HepG2 (cell line): ENCODE measurements around the gene NBR1. TPM values are rescaled to one million over a fixed set of nuclear protein-coding genes. Genes with fewer than 3 reads are reported as not detected.
A peak's percentile ranks its signal among the peaks of the same experiment; 100 is the strongest.

Experiments used
- ATF7 ChIP-seq, 2 experiments: fragments of 450-650 bp in 1 of 2; sonication (generic) in 1 of 2; formaldehyde crosslinking in 1 of 2; IDR thresholded peaks; 2 replicates each; pipeline versions ENCODE4 v1.4.0 to v1.6.1; 2016 to 2020; ENCODE audit warnings: antibody characterized with exemption in 1 of 2, mild to moderate bottlenecking in 1 of 2, missing genetic modification reagents in 1 of 2
- CREB1 ChIP-seq, 2 experiments: fragments of 450-650 bp in 1 of 2; IDR thresholded peaks; 2 replicates each; pipeline ENCODE4 v1.6.1; 2016 to 2017; ENCODE audit warnings: control low read depth in 1 of 2, mild to moderate bottlenecking in 1 of 2, missing compliant biosample characterization in 1 of 2, missing genetic modification characterization in 1 of 2
- CSRNP2 ChIP-seq: sonication (generic); formaldehyde crosslinking; conservative IDR thresholded peaks from 2 replicates; pipeline ENCODE4 v1.8.0; 2022; ENCODE audit warnings: low read depth, missing genetic modification reagents
- DNMT3B ChIP-seq: conservative IDR thresholded peaks from 2 replicates; pipeline ENCODE4 v1.6.1; 2016; ENCODE audit warnings: missing biosample characterization, control low read depth
- ESRRA ChIP-seq: sonication (generic); formaldehyde crosslinking; IDR thresholded peaks from 2 replicates; pipeline ENCODE4 v1.5.1; 2020; ENCODE audit warnings: mild to moderate bottlenecking, low read depth, missing genetic modification reagents
- GLI4 ChIP-seq: sonication (generic); formaldehyde crosslinking; IDR thresholded peaks from 2 replicates; pipeline ENCODE4 v1.5.1; 2020; ENCODE audit warnings: missing genetic modification reagents, mild to moderate bottlenecking, moderate library complexity, borderline replicate concordance
- KLF15 ChIP-seq: sonication (generic); formaldehyde crosslinking; IDR thresholded peaks from 2 replicates; pipeline ENCODE4 v1.8.1; 2023; ENCODE audit warnings: borderline replicate concordance, mild to moderate bottlenecking, inconsistent platforms, missing genetic modification reagents, mixed read lengths
- MATR3 ChIP-seq: sonication (generic); formaldehyde crosslinking; IDR thresholded peaks from 2 replicates; pipeline ENCODE4 v1.4.0; 2020; ENCODE audit warnings: missing genetic modification reagents
- NFE2L1 ChIP-seq: sonication (generic); formaldehyde crosslinking; IDR thresholded peaks from 2 replicates; pipeline ENCODE4 v1.4.0; 2020; ENCODE audit warnings: missing genetic modification reagents, mild to moderate bottlenecking, borderline replicate concordance
- NR0B2 ChIP-seq: sonication (generic); formaldehyde crosslinking; IDR thresholded peaks from 2 replicates; pipeline ENCODE4 v1.4.0; 2020; ENCODE audit warnings: mild to moderate bottlenecking, missing genetic modification reagents
- RARA ChIP-seq: IDR thresholded peaks from 2 replicates; pipeline ENCODE4 v1.6.1; 2016; ENCODE audit warnings: missing genetic modification reagents, missing compliant biosample characterization
- REL ChIP-seq: sonication (generic); formaldehyde crosslinking; conservative IDR thresholded peaks from 2 replicates; pipeline ENCODE4 v1.8.0; 2022; ENCODE audit warnings: mild to moderate bottlenecking, missing genetic modification reagents, moderate library complexity
- SMAD9 ChIP-seq: sonication (generic); formaldehyde crosslinking; IDR thresholded peaks from 2 replicates; pipeline ENCODE4 v1.5.1; 2020; ENCODE audit warnings: mild to moderate bottlenecking, missing genetic modification reagents
- SRY ChIP-seq: sonication (generic); formaldehyde crosslinking; IDR thresholded peaks from 2 replicates; pipeline ENCODE4 v1.8.0; 2022; ENCODE audit warnings: mild to moderate bottlenecking, missing genetic modification reagents
- ZBTB39 ChIP-seq: sonication (generic); formaldehyde crosslinking; IDR thresholded peaks from 2 replicates; pipeline ENCODE4 v1.5.0; 2020; ENCODE audit warnings: missing genetic modification reagents
- ZFP90 ChIP-seq: sonication (generic); formaldehyde crosslinking; IDR thresholded peaks from 2 replicates; pipeline ENCODE4 v1.8.0; 2022; ENCODE audit warnings: missing genetic modification reagents, mild to moderate bottlenecking, inconsistent platforms, borderline replicate concordance
- ZNF20 ChIP-seq: sonication (generic); formaldehyde crosslinking; IDR thresholded peaks from 2 replicates; pipeline ENCODE4 v1.4.0; 2020; ENCODE audit warnings: mild to moderate bottlenecking, moderate library complexity, missing genetic modification reagents
- ZNF264 ChIP-seq: sonication (generic); formaldehyde crosslinking; IDR thresholded peaks from 2 replicates; pipeline ENCODE4 v1.4.0; 2020; ENCODE audit warnings: missing genetic modification reagents
- ZNF333 ChIP-seq: sonication (generic); formaldehyde crosslinking; IDR thresholded peaks from 2 replicates; pipeline ENCODE4 v1.4.0; 2020; ENCODE audit warnings: mild to moderate bottlenecking, missing genetic modification reagents, borderline replicate concordance
- ZNF496 ChIP-seq: sonication (generic); formaldehyde crosslinking; IDR thresholded peaks from 2 replicates; pipeline ENCODE4 v1.8.1; 2023; ENCODE audit warnings: mild to moderate bottlenecking, moderate library complexity, missing genetic modification reagents; ENCODE audit not compliant: insufficient replicate concordance
- ZNF547 ChIP-seq: sonication (generic); formaldehyde crosslinking; IDR thresholded peaks from 2 replicates; pipeline ENCODE4 v1.5.1; 2020; ENCODE audit warnings: mild to moderate bottlenecking, missing genetic modification reagents
- ZNF563 ChIP-seq: sonication (generic); formaldehyde crosslinking; IDR thresholded peaks from 2 replicates; pipeline ENCODE4 v1.8.0; 2022; ENCODE audit warnings: mild to moderate bottlenecking, moderate library complexity, missing genetic modification reagents
- polyA plus RNA-seq, 8 experiments: library from polyadenylated mRNA; depleted of rRNA in 3 of 8; stranded (reverse) in 7 of 8; unstranded in 1 of 8; fragments of >200 nt; fragmentation: Illumina TruSeq in 4 of 8; extraction: Trizol in 4 of 8; gene quantifications; 2 replicates each; pipeline versions ENCODE4 v1.2.1 to v1.2.3, GENCODE V29; 2011 to 2016; ENCODE audit warnings: low read depth in 4 of 8, missing spikeins in 1 of 8, mixed read lengths in 1 of 8; ENCODE audit not compliant: insufficient read depth in 1 of 8
- total RNA-seq, 5 experiments: library from RNA; depleted of rRNA; stranded (reverse); fragments of >200 nt; fragmentation: Illumina TruSeq; extraction: Trizol; gene quantifications; 2 replicates each; pipeline ENCODE4 v1.2.3, GENCODE V29; 2016; ENCODE audit warnings: low read depth in 1 of 5
- TF ChIP-seq, protein P1 (sequence below): sonication (generic); formaldehyde crosslinking; IDR thresholded peaks from 2 replicates; pipeline ENCODE4 v1.4.0; 2020; ENCODE audit warnings: missing genetic modification reagents, borderline replicate concordance

The NBR1 gene
- total and polyA plus RNA-seq, 2 of the 13 experiments (the other 11 are each of a cell fraction or from before 2014, with no cell fraction given) = 51.7 to 121 TPM

DNA sequence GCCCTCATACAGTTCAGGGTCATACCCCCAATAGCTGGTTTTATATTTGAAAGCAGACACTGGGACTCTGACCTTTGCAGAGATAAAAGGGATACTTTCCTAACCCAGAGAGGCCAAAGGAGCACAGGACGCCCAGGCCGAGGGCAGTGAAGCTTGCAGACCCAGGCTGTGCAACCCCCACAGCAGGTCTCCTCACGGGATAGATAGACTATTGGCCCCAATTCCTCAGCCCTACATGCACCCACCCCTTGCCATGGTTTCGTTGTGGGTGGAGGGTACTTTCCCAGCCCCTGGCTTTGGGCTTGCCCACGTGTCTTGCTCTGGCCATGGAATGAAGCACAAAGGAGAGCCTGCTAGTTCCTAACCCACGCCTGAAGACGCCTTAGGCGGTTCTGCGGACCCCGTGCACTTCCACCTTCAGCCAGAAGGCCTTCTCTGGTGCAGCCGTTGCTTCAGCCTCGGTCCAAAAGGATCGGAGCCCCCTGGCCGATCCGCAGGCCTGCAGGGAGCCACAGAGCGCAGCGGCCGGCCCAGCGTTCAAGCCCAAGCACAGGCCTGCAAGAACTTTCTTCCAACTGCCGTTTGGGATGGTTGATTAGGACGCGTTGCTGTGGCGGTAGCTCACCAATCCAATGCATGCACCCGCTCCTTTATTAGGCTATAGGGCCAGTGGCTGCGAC, 36.1 kb upstream of the NBR1 start (continued):
- TF ChIP-seq DNMT3B = no peak
- TF ChIP-seq KLF15 (CRISPR knock-in tag) = no peak
- TF ChIP-seq MATR3 (CRISPR knock-in tag) = no peak
- TF ChIP-seq ATF7 (IDR thresholded peaks at IDR 0.05) = no peak
- TF ChIP-seq ATF7 (CRISPR knock-in tag; IDR thresholded peaks at IDR 0.05) = no peak
- TF ChIP-seq ZNF333 (CRISPR knock-in tag) = no peak
- no peak; the same call in 1 of the 2 replicates for TF ChIP-seq ZFP90 (CRISPR knock-in tag)
- TF ChIP-seq GLI4 (CRISPR knock-in tag) = no peak
- no peak for TF ChIP-seq ZNF563
- TF ChIP-seq CREB1 (IDR thresholded peaks at IDR 0.05) = no peak
- TF ChIP-seq CREB1 (CRISPR knock-in tag; IDR thresholded peaks at IDR 0.05) = no peak
- TF ChIP-seq CSRNP2 (CRISPR knock-in tag) = no peak
- no peak for TF ChIP-seq NR0B2
- TF ChIP-seq REL (CRISPR knock-in tag) = no peak
- no peak for TF ChIP-seq SMAD9
- TF ChIP-seq ZNF264 (CRISPR knock-in tag) = no peak
- peak; percentile 91 for TF ChIP-seq ESRRA (CRISPR knock-in tag)
- no peak for TF ChIP-seq ZNF547 (CRISPR knock-in tag)
- TF ChIP-seq ZBTB39 = no peak
- TF ChIP-seq SRY (CRISPR knock-in tag) = no peak; the same call in 1 of the 2 replicates
- TF ChIP-seq, protein P1, sequence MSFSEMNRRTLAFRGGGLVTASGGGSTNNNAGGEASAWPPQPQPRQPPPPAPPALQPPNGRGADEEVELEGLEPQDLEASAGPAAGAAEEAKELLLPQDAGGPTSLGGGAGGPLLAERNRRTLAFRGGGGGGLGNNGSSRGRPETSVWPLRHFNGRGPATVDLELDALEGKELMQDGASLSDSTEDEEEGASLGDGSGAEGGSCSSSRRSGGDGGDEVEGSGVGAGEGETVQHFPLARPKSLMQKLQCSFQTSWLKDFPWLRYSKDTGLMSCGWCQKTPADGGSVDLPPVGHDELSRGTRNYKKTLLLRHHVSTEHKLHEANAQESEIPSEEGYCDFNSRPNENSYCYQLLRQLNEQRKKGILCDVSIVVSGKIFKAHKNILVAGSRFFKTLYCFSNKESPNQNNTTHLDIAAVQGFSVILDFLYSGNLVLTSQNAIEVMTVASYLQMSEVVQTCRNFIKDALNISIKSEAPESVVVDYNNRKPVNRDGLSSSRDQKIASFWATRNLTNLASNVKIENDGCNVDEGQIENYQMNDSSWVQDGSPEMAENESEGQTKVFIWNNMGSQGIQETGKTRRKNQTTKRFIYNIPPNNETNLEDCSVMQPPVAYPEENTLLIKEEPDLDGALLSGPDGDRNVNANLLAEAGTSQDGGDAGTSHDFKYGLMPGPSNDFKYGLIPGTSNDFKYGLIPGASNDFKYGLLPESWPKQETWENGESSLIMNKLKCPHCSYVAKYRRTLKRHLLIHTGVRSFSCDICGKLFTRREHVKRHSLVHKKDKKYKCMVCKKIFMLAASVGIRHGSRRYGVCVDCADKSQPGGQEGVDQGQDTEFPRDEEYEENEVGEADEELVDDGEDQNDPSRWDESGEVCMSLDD (CRISPR knock-in tag) = no peak
- no peak for TF ChIP-seq NFE2L1
- no peak for TF ChIP-seq ZNF20
- no peak for TF ChIP-seq ZNF496
- peak; percentile 96 for TF ChIP-seq RARA (CRISPR knock-in tag)
